ENCODE results near the gene GNE. TPM values are rescaled to one million over a fixed set of nuclear protein-coding genes. Genes with fewer than 3 reads are reported as not detected.
A peak's percentile ranks its signal among the peaks of the same experiment; 100 is the strongest.

Gene GNE
- total and polyA plus RNA-seq, 2 of the 13 experiments (the other 11 are each of a cell fraction or from before 2014, with no cell fraction given): 16.1 to 24.1 TPM

DNA sequence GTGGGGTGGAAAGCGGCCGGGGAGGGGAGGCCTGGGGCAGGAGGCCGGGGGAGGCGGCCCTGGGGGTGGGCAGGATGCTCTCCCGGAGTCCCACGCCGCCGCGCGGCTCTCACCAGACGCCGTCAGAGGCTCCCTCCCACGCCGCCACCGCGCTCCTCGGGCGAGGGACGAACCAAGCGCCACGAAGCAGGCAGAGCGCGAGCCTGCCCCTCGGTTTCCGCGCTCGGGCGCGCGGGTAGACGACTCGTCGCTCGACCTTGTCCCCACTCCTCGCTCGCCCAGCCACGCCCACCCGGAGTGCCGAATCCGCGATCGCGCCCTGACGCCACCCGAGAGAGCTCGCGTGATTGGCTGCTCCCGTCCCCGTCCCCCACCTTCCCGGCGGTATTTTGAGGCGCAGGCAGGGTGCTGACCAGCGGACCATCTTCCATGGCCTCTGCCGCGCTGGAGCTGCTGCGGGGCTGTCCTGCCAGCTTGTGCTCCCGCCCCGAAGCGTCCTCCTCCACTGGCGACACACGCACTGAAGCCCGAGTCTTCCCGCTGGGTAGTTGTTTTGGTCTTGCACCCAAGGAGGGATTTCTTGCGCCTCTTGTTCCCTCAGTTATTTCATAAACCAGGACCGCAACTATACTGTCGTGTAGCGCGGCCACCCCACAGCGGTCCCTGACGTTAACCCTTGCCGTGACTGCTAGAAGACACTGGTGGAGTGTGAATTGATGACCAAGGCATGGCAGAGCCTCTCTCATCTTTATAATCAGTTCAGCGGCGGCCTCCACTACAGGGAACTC is at the start of gene GNE (continued):
- TF ChIP-seq, protein P1, sequence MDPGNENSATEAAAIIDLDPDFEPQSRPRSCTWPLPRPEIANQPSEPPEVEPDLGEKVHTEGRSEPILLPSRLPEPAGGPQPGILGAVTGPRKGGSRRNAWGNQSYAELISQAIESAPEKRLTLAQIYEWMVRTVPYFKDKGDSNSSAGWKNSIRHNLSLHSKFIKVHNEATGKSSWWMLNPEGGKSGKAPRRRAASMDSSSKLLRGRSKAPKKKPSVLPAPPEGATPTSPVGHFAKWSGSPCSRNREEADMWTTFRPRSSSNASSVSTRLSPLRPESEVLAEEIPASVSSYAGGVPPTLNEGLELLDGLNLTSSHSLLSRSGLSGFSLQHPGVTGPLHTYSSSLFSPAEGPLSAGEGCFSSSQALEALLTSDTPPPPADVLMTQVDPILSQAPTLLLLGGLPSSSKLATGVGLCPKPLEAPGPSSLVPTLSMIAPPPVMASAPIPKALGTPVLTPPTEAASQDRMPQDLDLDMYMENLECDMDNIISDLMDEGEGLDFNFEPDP (CRISPR knock-in tag; conservative IDR thresholded peaks at IDR 0.05): no peak
- peak; percentile 65; the same call in 1 of the 2 replicates for TF ChIP-seq RNF2 (conservative IDR thresholded peaks at IDR 0.05; ENCODE audit: low read depth)
- TF ChIP-seq, protein P2, sequence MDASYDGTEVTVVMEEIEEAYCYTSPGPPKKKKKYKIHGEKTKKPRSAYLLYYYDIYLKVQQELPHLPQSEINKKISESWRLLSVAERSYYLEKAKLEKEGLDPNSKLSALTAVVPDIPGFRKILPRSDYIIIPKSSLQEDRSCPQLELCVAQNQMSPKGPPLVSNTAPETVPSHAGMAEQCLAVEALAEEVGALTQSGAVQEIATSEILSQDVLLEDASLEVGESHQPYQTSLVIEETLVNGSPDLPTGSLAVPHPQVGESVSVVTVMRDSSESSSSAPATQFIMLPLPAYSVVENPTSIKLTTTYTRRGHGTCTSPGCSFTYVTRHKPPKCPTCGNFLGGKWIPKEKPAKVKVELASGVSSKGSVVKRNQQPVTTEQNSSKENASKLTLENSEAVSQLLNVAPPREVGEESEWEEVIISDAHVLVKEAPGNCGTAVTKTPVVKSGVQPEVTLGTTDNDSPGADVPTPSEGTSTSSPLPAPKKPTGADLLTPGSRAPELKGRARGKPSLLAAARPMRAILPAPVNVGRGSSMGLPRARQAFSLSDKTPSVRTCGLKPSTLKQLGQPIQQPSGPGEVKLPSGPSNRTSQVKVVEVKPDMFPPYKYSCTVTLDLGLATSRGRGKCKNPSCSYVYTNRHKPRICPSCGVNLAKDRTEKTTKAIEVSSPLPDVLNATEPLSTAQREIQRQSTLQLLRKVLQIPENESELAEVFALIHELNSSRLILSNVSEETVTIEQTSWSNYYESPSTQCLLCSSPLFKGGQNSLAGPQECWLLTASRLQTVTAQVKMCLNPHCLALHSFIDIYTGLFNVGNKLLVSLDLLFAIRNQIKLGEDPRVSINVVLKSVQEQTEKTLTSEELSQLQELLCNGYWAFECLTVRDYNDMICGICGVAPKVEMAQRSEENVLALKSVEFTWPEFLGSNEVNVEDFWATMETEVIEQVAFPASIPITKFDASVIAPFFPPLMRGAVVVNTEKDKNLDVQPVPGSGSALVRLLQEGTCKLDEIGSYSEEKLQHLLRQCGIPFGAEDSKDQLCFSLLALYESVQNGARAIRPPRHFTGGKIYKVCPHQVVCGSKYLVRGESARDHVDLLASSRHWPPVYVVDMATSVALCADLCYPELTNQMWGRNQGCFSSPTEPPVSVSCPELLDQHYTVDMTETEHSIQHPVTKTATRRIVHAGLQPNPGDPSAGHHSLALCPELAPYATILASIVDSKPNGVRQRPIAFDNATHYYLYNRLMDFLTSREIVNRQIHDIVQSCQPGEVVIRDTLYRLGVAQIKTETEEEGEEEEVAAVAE (CRISPR knock-in tag; IDR thresholded peaks at IDR 0.05; ENCODE audit: borderline replicate concordance): peak; percentile 51; the same call in 1 of the 2 replicates
- peak; percentile 29; the same call in 1 of the 2 replicates for TF ChIP-seq TARDBP (CRISPR knock-in tag; IDR thresholded peaks at IDR 0.05)
- peak; percentile 89 for TF ChIP-seq GATAD1 (CRISPR knock-in tag; IDR thresholded peaks at IDR 0.05)
- peak; percentile 74 for TF ChIP-seq ZNF792 (CRISPR knock-in tag; IDR thresholded peaks at IDR 0.05)
- TF ChIP-seq ZNF383 (CRISPR knock-in tag; IDR thresholded peaks at IDR 0.05; ENCODE audit: borderline replicate concordance): no peak; the same call in 1 of the 2 replicates
- no peak for TF ChIP-seq ZNF660 (CRISPR knock-in tag; IDR thresholded peaks at IDR 0.05; ENCODE audit: borderline replicate concordance, low read depth)
- TF ChIP-seq FOSL2 (CRISPR knock-in tag; IDR thresholded peaks at IDR 0.05): no peak
- TF ChIP-seq, protein P3, sequence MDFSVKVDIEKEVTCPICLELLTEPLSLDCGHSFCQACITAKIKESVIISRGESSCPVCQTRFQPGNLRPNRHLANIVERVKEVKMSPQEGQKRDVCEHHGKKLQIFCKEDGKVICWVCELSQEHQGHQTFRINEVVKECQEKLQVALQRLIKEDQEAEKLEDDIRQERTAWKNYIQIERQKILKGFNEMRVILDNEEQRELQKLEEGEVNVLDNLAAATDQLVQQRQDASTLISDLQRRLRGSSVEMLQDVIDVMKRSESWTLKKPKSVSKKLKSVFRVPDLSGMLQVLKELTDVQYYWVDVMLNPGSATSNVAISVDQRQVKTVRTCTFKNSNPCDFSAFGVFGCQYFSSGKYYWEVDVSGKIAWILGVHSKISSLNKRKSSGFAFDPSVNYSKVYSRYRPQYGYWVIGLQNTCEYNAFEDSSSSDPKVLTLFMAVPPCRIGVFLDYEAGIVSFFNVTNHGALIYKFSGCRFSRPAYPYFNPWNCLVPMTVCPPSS (IDR thresholded peaks at IDR 0.05): no peak
- peak; percentile 90 for TF ChIP-seq ZNF234 (CRISPR knock-in tag; conservative IDR thresholded peaks at IDR 0.05)
- TF ChIP-seq SIN3A (IDR thresholded peaks at IDR 0.05; ENCODE audit: borderline replicate concordance, low read depth, low read length): peak; percentile 84; the same call in 1 of the 2 replicates
- peak; percentile 72; the same call in 1 of the 2 replicates for TF ChIP-seq ZNF205 (CRISPR knock-in tag; IDR thresholded peaks at IDR 0.05)
- no peak for TF ChIP-seq CHD2 (IDR thresholded peaks at IDR 0.05; ENCODE audit: low read depth, low read length)
- no peak for TF ChIP-seq RFX3 (CRISPR knock-in tag; IDR thresholded peaks at IDR 0.05)
- TF ChIP-seq ZNF879 (CRISPR knock-in tag; IDR thresholded peaks at IDR 0.05): no peak
- TF ChIP-seq, protein P4, sequence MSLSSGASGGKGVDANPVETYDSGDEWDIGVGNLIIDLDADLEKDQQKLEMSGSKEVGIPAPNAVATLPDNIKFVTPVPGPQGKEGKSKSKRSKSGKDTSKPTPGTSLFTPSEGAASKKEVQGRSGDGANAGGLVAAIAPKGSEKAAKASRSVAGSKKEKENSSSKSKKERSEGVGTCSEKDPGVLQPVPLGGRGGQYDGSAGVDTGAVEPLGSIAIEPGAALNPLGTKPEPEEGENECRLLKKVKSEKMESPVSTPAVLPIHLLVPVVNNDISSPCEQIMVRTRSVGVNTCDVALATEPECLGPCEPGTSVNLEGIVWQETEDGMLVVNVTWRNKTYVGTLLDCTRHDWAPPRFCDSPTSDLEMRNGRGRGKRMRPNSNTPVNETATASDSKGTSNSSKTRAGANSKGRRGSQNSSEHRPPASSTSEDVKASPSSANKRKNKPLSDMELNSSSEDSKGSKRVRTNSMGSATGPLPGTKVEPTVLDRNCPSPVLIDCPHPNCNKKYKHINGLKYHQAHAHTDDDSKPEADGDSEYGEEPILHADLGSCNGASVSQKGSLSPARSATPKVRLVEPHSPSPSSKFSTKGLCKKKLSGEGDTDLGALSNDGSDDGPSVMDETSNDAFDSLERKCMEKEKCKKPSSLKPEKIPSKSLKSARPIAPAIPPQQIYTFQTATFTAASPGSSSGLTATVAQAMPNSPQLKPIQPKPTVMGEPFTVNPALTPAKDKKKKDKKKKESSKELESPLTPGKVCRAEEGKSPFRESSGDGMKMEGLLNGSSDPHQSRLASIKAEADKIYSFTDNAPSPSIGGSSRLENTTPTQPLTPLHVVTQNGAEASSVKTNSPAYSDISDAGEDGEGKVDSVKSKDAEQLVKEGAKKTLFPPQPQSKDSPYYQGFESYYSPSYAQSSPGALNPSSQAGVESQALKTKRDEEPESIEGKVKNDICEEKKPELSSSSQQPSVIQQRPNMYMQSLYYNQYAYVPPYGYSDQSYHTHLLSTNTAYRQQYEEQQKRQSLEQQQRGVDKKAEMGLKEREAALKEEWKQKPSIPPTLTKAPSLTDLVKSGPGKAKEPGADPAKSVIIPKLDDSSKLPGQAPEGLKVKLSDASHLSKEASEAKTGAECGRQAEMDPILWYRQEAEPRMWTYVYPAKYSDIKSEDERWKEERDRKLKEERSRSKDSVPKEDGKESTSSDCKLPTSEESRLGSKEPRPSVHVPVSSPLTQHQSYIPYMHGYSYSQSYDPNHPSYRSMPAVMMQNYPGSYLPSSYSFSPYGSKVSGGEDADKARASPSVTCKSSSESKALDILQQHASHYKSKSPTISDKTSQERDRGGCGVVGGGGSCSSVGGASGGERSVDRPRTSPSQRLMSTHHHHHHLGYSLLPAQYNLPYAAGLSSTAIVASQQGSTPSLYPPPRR (CRISPR knock-in tag; IDR thresholded peaks at IDR 0.05; ENCODE audit: borderline replicate concordance): 0 out of 2 replicates have a peak, but pooled peaks have one; percentile 28
- TF ChIP-seq ZKSCAN5 (CRISPR knock-in tag; IDR thresholded peaks at IDR 0.05): no peak
